C4-2B (cell line): ENCODE measurements around the gene HS3ST5.

Experiments used
- H3K27ac ChIP-seq: fragments of 450-650 bp; 2 replicates; pipeline ENCODE4 v1.5.1; 2017
- ZFX ChIP-seq: fragments of 450-650 bp; IDR thresholded peaks from 2 replicates; pipeline ENCODE4 v1.6.1; 2017
- TF ChIP-seq, protein P1 (sequence below): fragments of 450-650 bp; conservative IDR thresholded peaks from 2 replicates; pipeline ENCODE4 v1.5.1; 2017; ENCODE audit warnings: mild to moderate bottlenecking

The HS3ST5 gene

DNA sequence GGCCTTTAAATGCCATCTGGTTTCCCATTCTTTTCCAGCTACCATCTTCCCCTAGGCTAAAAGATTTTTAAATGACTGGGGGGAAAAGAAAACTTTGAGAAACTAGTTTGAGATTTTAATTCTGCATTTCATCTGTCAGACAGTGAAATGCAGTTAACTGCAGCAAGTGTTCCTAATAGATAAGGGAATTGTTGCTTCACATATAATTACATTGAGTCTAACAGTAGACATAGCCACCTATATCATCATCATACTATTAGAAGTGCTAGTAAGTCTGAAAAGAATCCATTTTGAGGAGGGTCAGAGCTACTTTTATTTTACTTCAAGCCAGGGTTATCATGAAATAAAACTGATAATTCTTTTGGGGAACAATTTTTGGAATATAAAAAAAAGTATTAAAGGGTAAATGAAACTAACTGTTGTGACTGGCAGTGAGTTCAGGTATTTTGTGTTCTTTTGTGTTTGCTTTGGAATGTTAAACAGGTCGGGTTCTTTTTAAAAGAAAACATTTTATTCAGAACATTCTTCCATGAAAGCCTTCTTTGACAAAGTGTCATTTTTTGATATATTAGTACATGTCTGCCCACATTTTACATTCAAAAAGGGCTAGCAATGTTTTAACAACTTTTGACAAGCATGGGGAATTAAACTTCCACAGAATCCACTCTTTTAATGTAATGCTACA, 170.1 kb downstream of the HS3ST5 start:
- no peak for TF ChIP-seq ZFX
- TF ChIP-seq, protein P1, sequence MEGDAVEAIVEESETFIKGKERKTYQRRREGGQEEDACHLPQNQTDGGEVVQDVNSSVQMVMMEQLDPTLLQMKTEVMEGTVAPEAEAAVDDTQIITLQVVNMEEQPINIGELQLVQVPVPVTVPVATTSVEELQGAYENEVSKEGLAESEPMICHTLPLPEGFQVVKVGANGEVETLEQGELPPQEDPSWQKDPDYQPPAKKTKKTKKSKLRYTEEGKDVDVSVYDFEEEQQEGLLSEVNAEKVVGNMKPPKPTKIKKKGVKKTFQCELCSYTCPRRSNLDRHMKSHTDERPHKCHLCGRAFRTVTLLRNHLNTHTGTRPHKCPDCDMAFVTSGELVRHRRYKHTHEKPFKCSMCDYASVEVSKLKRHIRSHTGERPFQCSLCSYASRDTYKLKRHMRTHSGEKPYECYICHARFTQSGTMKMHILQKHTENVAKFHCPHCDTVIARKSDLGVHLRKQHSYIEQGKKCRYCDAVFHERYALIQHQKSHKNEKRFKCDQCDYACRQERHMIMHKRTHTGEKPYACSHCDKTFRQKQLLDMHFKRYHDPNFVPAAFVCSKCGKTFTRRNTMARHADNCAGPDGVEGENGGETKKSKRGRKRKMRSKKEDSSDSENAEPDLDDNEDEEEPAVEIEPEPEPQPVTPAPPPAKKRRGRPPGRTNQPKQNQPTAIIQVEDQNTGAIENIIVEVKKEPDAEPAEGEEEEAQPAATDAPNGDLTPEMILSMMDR, result no peak

DNA sequence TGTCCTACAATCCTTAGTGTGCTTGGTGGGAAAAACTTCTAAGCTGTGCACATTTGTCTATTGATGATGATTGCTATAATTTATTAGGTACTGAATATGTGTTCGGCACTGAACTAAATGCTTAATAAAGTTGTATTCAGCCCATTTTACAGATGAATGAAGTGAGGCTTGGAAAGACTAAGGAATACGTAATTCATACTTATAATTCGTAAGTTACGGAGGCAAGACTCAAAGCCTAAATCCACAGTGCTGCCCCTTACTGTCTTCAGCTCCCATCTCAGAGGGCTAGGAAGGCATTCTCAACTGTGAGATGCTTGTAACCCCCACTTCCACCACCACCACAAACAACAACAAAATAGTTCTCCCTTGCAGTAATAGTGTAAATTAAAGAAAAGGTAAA, 171.3 kb downstream of the HS3ST5 start:
- H3K27ac ChIP-seq, result no peak overlapping the region

More for the DNA sequence above, 170.1 kb downstream of the HS3ST5 start:
- H3K27ac ChIP-seq, result no peak overlapping the region

DNA sequence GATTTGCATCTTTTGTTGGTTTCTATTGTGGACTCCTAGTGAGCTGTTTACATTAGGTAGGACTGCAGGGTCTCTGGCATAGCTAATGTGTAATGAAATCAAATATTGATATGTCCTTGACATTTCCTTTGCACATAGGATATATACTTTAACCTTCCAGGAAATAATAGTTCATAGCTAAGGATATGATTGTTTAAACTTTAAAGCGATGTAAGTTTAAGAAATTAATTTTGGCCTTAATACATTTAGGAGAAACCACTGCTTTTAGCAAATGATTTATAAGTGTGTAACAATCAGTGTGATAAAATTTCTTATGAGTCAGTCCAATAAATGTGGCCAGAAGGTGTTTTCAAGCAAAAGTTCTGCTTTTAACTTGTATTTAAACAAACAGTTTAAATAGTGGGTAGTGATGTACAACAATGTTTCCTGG, 171.8 kb downstream of the HS3ST5 start:
- TF ChIP-seq, protein P1, result no peak
- TF ChIP-seq ZFX, result no peak
- H3K27ac ChIP-seq, result no peak overlapping the region

More for the DNA sequence above, 171.3 kb downstream of the HS3ST5 start:
- no peak for TF ChIP-seq ZFX
- TF ChIP-seq, protein P1, result no peak

DNA sequence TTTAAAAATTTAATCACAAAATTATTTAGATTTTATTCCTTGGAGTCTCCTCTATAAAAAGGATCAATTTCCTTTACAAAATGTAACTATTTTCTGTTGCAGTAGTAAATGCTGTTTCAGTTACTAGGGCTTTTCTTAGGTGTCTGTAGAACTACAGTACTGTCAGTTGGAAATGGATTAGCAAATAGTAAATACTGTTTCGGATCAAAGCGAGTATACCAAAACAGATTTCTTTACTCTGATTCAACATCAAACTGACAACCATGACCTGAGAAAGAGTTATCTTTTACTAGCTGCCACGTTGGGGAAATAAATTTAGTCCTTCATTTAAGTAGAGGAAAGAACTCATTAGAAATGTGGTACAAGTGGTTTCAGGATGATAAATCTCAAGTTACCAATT, 172.5 kb downstream of the HS3ST5 start:
- H3K27ac ChIP-seq, result no peak overlapping the region
- no peak for TF ChIP-seq ZFX
- TF ChIP-seq, protein P1, result no peak

DNA sequence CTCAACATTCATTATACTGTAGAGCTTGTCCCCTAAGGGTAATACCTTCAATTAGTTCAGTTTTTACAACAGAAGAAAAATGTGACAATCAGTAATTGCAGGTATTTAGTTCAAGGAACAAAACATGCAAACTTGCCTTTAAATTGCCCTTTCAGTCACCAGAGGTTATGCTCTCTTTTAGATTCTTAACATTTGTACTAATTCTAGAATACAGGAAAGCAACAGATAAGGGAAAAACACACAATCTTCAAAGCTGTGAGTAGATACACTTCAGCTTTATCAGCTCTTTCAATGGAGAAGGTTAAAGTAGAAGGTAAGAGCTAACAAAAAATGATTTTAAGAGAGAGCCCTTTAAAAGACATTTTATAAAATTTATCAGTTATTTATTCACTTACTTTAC, 173.1 kb downstream of the HS3ST5 start:
- H3K27ac ChIP-seq, result no peak overlapping the region
- TF ChIP-seq, protein P1, result no peak
- TF ChIP-seq ZFX, result no peak

DNA sequence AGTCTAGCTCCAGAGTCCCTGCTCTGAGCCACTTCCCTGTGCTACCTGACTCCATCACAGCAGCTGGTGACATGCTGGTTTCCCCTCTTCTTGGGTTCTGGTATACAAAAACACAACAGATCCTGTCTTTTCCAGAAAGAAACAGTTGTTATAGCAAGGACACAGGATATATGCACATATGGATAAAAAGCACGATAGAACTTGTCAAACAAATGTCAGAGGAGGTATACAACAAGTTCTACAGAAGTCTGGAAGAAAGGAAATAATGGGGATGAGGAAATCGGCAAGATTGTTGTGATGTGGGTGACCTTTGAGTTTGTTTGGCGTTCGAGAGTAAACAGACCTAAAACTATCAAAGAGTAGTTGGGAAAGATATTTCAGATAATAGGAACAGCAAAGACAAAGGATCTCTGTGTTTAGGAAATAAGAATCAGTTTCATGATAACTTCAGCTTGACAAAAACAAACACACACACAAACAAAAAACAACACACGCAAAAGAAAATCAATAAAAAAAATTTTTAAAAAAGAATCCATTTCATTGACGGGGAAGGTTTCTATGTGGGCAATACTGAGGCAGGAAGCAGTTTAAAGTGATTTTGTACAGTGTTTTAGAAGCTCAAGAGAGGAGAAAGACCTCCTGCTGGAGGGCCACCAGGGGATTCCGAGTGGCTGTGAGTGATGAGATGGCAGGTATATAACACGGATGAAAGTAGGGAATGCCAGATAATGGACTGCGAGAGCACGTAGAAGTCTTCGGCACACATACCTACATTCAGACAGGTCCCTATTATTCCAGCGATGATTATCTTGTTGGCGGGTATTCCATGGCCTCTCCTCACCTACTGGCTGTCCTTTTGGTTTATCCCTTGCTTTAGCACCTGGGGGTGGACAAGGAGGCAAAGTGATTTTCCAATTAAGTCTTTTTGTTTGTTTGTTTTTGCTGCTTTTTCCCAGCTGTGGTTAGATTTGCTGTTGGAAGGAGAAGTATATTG, 174.9 kb downstream of the HS3ST5 start:
- H3K27ac ChIP-seq, result no peak overlapping the region
- TF ChIP-seq ZFX, result no peak
- TF ChIP-seq, protein P1, result no peak

DNA sequence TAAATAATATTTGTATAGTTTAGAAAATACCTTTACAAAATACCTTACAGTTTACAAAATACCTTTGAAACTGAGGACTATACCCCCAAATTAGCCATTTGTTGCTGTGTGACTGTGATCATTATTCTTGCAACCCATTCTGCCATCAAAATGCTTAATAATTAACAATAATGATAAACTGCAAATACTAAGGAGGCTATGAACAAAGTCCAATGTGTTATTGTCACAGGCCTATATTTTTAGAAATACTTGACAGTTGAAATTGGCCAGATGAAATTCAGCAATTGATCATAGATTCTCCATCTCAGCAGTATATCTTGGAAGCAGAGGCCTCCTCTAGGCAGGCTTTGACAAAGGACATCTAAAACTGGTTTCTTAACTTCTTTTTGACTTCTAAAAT, 178.6 kb downstream of the HS3ST5 start:
- TF ChIP-seq, protein P1, result no peak
- no peak for TF ChIP-seq ZFX
- no peak overlapping the region for H3K27ac ChIP-seq
